Osteocyte (in vitro differentiated cells): ENCODE results near the gene HOXD11. TPM values are rescaled to one million over a fixed set of nuclear protein-coding genes. Genes with fewer than 3 reads are reported as not detected.

Experiments used
- DNase-seq: peaks from one replicate; pipeline ENCODE4 v3.0.0; 2021; ENCODE audit warnings: mixed read lengths; ENCODE audit not compliant: unreplicated experiment; ENCODE audit errors: extremely low spot score
- H3K27ac Mint-ChIP-seq: one replicate; pipeline ENCODE4 v1.8.0; 2021; ENCODE audit warnings: mild to moderate bottlenecking, mixed read lengths; ENCODE audit not compliant: unreplicated experiment
- H3K27me3 Mint-ChIP-seq: one replicate; pipeline ENCODE4 v1.8.0; 2021; ENCODE audit warnings: mixed read lengths; ENCODE audit not compliant: unreplicated experiment
- H3K36me3 Mint-ChIP-seq: one replicate; pipeline ENCODE4 v1.8.0; 2021; ENCODE audit warnings: mixed read lengths; ENCODE audit not compliant: unreplicated experiment
- H3K4me1 Mint-ChIP-seq: one replicate; pipeline ENCODE4 v1.8.0; 2021; ENCODE audit warnings: mixed read lengths; ENCODE audit not compliant: unreplicated experiment
- H3K4me3 Mint-ChIP-seq: one replicate; pipeline ENCODE4 v1.8.0; 2021; ENCODE audit warnings: mild to moderate bottlenecking, moderate library complexity, mixed read lengths; ENCODE audit not compliant: unreplicated experiment
- H3K9me3 Mint-ChIP-seq: one replicate; pipeline ENCODE4 v1.8.0; 2021; ENCODE audit warnings: mixed read lengths; ENCODE audit not compliant: unreplicated experiment
- total RNA-seq: library from RNA; stranded (reverse); gene quantifications from 2 replicates; pipeline ENCODE4 v1.2.1, GENCODE V29; 2021
- TF ChIP-seq, protein P1 (sequence below): fragments of 200-600 bp; sonication (generic); IDR thresholded peaks from 2 replicates; pipeline ENCODE4 v1.5.0; 2021; ENCODE audit warnings: antibody characterized with exemption, mild to moderate bottlenecking, moderate library complexity

HOXD11 gene
- total RNA-seq, 1 donor from 2014 or later = not detected

DNA sequence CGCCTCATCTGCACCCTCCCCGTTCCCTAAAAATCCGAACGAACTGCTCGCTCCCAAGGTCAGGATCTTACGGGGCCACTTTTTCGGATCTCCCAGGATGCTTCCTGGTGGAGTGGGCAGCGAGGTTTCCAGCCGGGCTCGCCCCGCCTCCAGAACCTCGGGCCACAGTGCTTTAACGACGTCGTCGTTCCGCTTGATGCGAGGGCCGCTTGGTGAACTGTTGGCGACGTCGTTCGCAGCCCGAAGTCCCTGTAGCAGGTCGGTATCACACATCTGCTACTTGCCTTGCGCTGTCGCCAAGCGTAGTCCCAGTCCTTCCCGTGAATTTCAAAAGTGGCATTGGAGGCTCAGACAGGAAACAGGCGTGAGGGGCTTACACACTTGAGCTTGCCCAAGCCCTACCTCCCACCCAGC, 38.7 kb upstream of the HOXD11 start:
- Mint-ChIP-seq H3K36me3 (no peaks in the 10 kb centered on the region), H3K4me3 (no peak overlapping the region), H3K27ac (no peak overlapping the region), H3K27me3 (peaks cover 22% of the 10 kb centered on the region), H3K9me3 (no peaks in the 10 kb centered on the region), H3K4me1 (no peaks in the 10 kb centered on the region)
- TF ChIP-seq, protein P1, sequence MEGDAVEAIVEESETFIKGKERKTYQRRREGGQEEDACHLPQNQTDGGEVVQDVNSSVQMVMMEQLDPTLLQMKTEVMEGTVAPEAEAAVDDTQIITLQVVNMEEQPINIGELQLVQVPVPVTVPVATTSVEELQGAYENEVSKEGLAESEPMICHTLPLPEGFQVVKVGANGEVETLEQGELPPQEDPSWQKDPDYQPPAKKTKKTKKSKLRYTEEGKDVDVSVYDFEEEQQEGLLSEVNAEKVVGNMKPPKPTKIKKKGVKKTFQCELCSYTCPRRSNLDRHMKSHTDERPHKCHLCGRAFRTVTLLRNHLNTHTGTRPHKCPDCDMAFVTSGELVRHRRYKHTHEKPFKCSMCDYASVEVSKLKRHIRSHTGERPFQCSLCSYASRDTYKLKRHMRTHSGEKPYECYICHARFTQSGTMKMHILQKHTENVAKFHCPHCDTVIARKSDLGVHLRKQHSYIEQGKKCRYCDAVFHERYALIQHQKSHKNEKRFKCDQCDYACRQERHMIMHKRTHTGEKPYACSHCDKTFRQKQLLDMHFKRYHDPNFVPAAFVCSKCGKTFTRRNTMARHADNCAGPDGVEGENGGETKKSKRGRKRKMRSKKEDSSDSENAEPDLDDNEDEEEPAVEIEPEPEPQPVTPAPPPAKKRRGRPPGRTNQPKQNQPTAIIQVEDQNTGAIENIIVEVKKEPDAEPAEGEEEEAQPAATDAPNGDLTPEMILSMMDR = no peak
- DNase-seq = no peak

DNA sequence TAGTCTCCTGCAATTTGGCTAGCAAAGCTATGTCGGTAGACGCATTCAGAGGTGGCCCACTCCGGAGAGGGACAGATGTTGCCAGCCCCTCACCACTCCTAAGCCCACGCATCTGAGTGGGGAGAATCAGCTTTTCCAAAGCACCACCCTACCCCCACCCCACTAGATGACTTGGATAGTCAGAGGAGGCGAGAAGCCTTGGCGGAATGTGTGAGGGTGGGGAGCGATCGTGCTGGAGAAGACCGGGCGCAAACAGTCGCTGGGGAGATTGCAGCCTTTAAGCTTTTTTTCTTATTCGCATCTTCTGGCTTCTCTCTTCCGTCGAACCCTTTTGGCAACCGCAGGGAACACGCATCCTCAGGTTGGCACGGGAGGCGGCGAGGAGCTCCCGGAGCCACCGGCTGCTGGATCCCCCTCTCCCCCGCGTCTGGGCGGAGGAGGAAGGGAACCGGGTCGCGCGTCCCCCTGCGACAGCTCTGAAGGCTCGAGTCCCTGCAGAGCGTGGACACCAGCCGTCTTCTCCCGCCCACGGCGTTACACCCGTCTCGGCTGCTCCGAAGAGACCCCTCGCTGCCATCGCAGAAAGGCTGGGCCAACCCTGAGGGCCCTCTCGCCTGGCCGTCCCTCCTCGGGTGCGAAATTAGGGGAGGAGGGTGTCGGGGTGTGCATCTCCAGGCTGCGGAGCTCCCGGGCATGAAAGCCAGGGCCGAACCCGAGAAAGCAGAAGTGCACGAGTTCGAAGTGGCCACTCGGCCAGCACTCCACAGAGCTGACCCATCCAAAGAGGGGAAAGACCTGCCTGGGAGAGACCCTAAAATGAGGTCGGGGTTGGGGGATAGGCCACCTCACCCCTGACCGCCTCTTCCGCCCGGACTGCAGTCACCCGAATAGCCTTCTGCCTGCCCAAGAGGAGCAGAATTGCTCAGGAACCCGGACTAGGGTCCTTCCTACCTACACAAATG, 35.5 kb upstream of the HOXD11 start:
- Mint-ChIP-seq H3K36me3 (no peaks in the 10 kb centered on the region), H3K9me3 (no peaks in the 10 kb centered on the region), H3K4me1 (no peaks in the 10 kb centered on the region), H3K27me3 (peaks cover 37% of the 10 kb centered on the region), H3K27ac (no peak overlapping the region), H3K4me3 (no peak overlapping the region)
- no peak for DNase-seq
- TF ChIP-seq, protein P1 = no peak

DNA sequence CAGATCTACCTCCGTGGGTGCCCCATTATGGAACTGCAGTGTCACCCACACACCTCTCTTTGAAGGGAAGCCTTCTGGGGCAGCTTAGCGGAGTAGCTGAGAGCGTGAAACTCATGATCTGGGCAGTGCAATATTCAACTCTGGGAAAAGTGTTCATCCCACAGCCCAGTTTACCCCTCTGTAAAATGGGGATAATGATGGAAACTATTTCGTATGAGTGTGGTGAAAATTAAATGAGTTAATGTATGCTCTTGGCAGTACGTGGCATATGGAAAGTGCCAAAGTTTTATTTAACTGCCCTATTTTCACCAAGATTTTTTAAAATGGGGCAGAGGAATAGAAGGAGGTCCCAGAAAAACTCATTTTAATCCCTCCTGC, 34.8 kb upstream of the HOXD11 start:
- Mint-ChIP-seq H3K4me3 (no peak overlapping the region), H3K27me3 (peaks cover 43% of the 10 kb centered on the region), H3K27ac (no peak overlapping the region), H3K36me3 (no peaks in the 10 kb centered on the region), H3K9me3 (no peaks in the 10 kb centered on the region), H3K4me1 (no peaks in the 10 kb centered on the region)
- TF ChIP-seq, protein P1 = no peak
- DNase-seq = no peak

DNA sequence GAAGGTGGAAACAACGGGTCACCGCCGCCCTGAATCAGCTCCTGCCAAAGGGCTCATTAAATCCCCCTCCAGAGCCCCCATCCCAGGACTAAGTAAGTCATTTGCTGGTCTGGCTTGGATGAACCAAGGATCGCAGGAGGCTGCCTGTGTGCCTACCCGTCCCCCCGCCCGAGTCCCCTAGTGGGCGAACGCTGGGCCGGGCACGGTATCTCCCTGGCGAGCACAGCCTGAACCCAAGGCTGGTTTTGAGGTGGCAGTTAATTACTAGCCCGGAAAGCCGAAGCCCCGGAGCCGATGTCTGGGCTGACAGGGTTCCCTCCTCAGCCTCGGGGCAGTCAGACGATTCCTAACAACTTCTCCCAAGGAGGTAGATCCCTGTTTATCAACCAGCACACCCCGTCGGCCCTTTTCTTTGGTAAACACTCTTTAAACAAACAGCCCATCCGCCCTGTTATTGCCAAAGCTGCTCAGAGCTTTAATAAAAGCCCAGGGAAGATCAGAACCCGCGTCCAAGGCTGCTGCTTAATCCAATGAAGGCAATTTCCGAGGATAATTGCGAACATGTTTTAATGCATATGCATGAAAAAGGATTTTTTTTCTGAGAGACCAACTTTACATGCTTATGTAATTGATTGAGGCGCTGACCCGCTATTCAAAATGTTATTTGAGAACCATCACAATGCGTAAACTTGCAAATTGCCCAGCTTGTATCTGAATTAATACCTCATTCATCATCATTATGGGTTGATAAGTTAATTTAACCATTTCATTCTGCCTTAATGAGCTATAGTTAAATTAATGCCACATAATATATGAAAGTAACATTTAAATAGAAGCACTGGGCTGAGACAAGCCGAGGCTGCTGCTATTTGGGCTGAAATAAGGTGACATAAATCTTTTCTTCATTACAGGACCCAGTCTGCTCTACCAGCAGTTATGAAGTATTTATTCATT, 33.9 kb upstream of the HOXD11 start:
- Mint-ChIP-seq H3K27me3 (peaks cover 50% of the 10 kb centered on the region), H3K4me1 (no peaks in the 10 kb centered on the region), H3K4me3 (no peak overlapping the region), H3K9me3 (no peaks in the 10 kb centered on the region), H3K27ac (no peak overlapping the region), H3K36me3 (no peaks in the 10 kb centered on the region)
- DNase-seq = no peak
- TF ChIP-seq, protein P1 = no peak
